Parathyroid adenoma (tissue), 2 donors: ENCODE data around the gene GTF2F1.

Experiments
- H2AFZ ChIP-seq: fragments of 300-600 bp; sonication (generic); one replicate; pipeline ENCODE4 v1.7.0; 2017; ENCODE audit warnings: antibody characterized with exemption, mild to moderate bottlenecking
- H3K27ac ChIP-seq: fragments of 300-600 bp; sonication (generic); one replicate; pipeline ENCODE4 v1.7.0; 2017
- H3K27me3 ChIP-seq: fragments of 300-600 bp; sonication (generic); one replicate; pipeline ENCODE4 v1.7.0; 2017; ENCODE audit warnings: low read length; ENCODE audit not compliant: control insufficient read depth, insufficient read depth
- H3K36me3 ChIP-seq: fragments of 300-600 bp; sonication (generic); one replicate; pipeline ENCODE4 v1.7.0; 2017; ENCODE audit warnings: low read length; ENCODE audit not compliant: control insufficient read depth, insufficient read depth
- H3K4me1 ChIP-seq: fragments of 300-600 bp; sonication (generic); one replicate; pipeline ENCODE4 v1.7.0; 2017; ENCODE audit warnings: control low read depth
- H3K4me2 ChIP-seq: fragments of 300-600 bp; sonication (generic); one replicate; pipeline ENCODE4 v1.7.0; 2017; ENCODE audit warnings: low read length
- H3K4me3 ChIP-seq: fragments of 300-600 bp; sonication (generic); one replicate; pipeline ENCODE4 v1.7.0; 2017; ENCODE audit warnings: low read depth, low read length
- H3K79me2 ChIP-seq: fragments of 300-600 bp; sonication (generic); one replicate; pipeline ENCODE4 v1.7.0; 2017; ENCODE audit warnings: control low read depth
- H3K9ac ChIP-seq: fragments of 300-600 bp; sonication (generic); one replicate; pipeline ENCODE4 v1.7.0; 2017; ENCODE audit warnings: mild to moderate bottlenecking
- H3K9me3 ChIP-seq: fragments of 300-600 bp; sonication (generic); one replicate; pipeline ENCODE4 v1.7.0; 2017; ENCODE audit warnings: low read length; ENCODE audit not compliant: control insufficient read depth
- TF ChIP-seq, protein P1 (sequence below): fragments of 300-600 bp; sonication (generic); IDR thresholded peaks from one replicate; pipeline ENCODE4 v1.7.0; 2017; ENCODE audit warnings: antibody characterized with exemption, mild to moderate bottlenecking
- donor health status: primary hyperparathyroidism.

GTF2F1 gene

DNA sequence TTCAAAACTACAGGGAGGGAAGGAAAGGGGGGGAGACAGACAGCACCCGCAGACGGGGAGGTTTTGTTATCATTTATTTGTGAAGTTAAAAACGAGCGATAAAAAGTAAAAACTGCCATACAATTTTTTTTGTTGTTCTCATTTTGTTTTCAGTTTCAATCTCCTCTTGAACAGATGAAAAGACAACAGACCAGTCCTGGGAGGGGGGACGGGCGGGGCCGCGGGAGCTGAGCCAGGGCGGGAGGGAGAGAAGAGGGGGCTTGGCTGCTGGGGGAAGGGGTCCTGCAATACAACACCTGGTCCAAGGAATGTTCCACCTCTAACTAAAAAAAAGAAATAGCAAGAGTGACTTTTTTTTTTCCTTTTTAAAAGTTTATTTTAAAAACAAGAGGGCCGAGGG is 20.3 kb upstream of the GTF2F1 start:
- no peaks in the 10 kb centered on the region for H3K79me2 ChIP-seq
- no peak overlapping the region for H3K4me2 ChIP-seq
- no peaks in the 10 kb centered on the region for H3K27me3 ChIP-seq
- peaks cover 19% of the 10 kb centered on the region for H3K4me1 ChIP-seq
- peak overlapping the region; percentile 83 for H3K27ac ChIP-seq
- H3K36me3 ChIP-seq = no peaks in the 10 kb centered on the region
- no peak overlapping the region for H2AFZ ChIP-seq
- no peaks in the 10 kb centered on the region for H3K9me3 ChIP-seq
- TF ChIP-seq, protein P1, sequence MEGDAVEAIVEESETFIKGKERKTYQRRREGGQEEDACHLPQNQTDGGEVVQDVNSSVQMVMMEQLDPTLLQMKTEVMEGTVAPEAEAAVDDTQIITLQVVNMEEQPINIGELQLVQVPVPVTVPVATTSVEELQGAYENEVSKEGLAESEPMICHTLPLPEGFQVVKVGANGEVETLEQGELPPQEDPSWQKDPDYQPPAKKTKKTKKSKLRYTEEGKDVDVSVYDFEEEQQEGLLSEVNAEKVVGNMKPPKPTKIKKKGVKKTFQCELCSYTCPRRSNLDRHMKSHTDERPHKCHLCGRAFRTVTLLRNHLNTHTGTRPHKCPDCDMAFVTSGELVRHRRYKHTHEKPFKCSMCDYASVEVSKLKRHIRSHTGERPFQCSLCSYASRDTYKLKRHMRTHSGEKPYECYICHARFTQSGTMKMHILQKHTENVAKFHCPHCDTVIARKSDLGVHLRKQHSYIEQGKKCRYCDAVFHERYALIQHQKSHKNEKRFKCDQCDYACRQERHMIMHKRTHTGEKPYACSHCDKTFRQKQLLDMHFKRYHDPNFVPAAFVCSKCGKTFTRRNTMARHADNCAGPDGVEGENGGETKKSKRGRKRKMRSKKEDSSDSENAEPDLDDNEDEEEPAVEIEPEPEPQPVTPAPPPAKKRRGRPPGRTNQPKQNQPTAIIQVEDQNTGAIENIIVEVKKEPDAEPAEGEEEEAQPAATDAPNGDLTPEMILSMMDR = no peak
- H3K4me3 ChIP-seq = no peak overlapping the region
- no peak overlapping the region for H3K9ac ChIP-seq

GRCh38 chr19:6412447-6413091 is 19.6 kb upstream of the GTF2F1 start:
- H3K27ac ChIP-seq = peak overlapping the region; percentile 83
- H3K9ac ChIP-seq = no peak overlapping the region
- peaks cover 19% of the 10 kb centered on the region for H3K4me1 ChIP-seq
- TF ChIP-seq, protein P1 = peak; percentile 62
- no peaks in the 10 kb centered on the region for H3K27me3 ChIP-seq
- H3K36me3 ChIP-seq = no peaks in the 10 kb centered on the region
- no peaks in the 10 kb centered on the region for H3K9me3 ChIP-seq
- H3K4me3 ChIP-seq = no peak overlapping the region
- H3K4me2 ChIP-seq = no peak overlapping the region
- H3K79me2 ChIP-seq = no peaks in the 10 kb centered on the region
- H2AFZ ChIP-seq = peak overlapping the region; percentile 51

DNA sequence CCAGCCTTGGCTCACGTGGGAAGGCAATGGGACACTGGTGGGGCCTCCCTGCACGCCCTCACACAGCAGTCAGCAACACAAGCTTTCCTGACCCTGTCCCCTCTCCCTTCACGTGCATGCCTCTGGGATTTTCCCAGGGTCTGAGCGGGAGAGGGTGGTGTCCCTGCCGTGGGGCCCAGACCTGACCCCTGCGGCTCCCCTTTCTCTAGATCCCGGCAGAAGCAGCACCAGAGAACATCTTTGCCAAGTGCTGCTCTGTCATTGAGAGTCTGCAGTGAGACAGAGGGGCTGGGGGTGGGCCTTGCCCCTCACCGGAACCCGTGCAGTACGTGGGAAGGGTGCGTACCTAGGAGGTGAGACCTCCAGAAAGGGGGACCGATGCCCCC is 19.1 kb upstream of the GTF2F1 start:
- no peaks in the 10 kb centered on the region for H3K79me2 ChIP-seq
- no peak overlapping the region for H3K4me3 ChIP-seq
- no peak overlapping the region for H3K4me2 ChIP-seq
- TF ChIP-seq, protein P1 = no peak
- no peak overlapping the region for H3K9ac ChIP-seq
- H2AFZ ChIP-seq = no peak overlapping the region
- H3K4me1 ChIP-seq = peaks cover 19% of the 10 kb centered on the region
- H3K27me3 ChIP-seq = no peaks in the 10 kb centered on the region
- no peaks in the 10 kb centered on the region for H3K9me3 ChIP-seq
- no peaks in the 10 kb centered on the region for H3K36me3 ChIP-seq
- peak overlapping the region; percentile 83 for H3K27ac ChIP-seq

DNA sequence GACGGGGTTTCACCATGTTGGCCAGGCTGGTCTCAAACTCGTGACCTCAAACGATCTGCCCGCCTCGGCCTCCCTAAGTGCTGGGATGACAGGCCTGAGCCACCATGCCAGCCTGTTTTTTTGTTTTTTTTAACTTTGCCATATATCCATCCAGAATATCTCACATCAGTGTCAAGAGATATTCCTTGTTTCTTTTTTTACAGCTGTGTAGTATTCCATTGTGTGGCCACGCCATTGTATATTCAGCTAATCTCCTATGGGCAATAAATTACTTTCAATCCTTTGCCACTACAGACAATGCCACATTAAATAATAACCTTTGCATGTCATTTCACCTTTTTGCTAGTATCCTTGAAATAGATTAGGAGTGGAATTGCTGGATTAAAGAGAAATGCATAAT is 16.4 kb upstream of the GTF2F1 start:
- no peak overlapping the region for H3K9ac ChIP-seq
- peaks cover 18% of the 10 kb centered on the region for H3K4me1 ChIP-seq
- H3K9me3 ChIP-seq = no peaks in the 10 kb centered on the region
- H3K4me2 ChIP-seq = no peak overlapping the region
- H3K4me3 ChIP-seq = no peak overlapping the region
- H3K27ac ChIP-seq = no peak overlapping the region
- TF ChIP-seq, protein P1 = no peak
- no peak overlapping the region for H2AFZ ChIP-seq
- no peaks in the 10 kb centered on the region for H3K36me3 ChIP-seq
- no peaks in the 10 kb centered on the region for H3K79me2 ChIP-seq
- no peaks in the 10 kb centered on the region for H3K27me3 ChIP-seq

GRCh38 chr19:6406401-6406800 is 13.4 kb upstream of the GTF2F1 start:
- Histone ChIP-seq H3K4me3 (no peak overlapping the region), H3K4me1 (no peaks in the 10 kb centered on the region), H3K27ac (no peak overlapping the region), H3K27me3 (no peaks in the 10 kb centered on the region), H3K79me2 (no peaks in the 10 kb centered on the region), H3K9me3 (no peaks in the 10 kb centered on the region), H3K4me2 (no peak overlapping the region), H3K36me3 (no peaks in the 10 kb centered on the region), H2AFZ (no peak overlapping the region), H3K9ac (no peak overlapping the region)
- TF ChIP-seq, protein P1 = no peak
